ENCODE data around the gene GFAP. TPM values are rescaled to one million over a fixed set of nuclear protein-coding genes. Genes with fewer than 3 reads are reported as not detected.

Gene GFAP
- total RNA-seq, 2 donors from 2014 or later = 0.62 TPM; not detected in 1

GRCh38 chr17:44916781-44917241 lies 1.5 kb upstream of the GFAP start:
- TF ChIP-seq, protein P1, sequence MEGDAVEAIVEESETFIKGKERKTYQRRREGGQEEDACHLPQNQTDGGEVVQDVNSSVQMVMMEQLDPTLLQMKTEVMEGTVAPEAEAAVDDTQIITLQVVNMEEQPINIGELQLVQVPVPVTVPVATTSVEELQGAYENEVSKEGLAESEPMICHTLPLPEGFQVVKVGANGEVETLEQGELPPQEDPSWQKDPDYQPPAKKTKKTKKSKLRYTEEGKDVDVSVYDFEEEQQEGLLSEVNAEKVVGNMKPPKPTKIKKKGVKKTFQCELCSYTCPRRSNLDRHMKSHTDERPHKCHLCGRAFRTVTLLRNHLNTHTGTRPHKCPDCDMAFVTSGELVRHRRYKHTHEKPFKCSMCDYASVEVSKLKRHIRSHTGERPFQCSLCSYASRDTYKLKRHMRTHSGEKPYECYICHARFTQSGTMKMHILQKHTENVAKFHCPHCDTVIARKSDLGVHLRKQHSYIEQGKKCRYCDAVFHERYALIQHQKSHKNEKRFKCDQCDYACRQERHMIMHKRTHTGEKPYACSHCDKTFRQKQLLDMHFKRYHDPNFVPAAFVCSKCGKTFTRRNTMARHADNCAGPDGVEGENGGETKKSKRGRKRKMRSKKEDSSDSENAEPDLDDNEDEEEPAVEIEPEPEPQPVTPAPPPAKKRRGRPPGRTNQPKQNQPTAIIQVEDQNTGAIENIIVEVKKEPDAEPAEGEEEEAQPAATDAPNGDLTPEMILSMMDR (IDR thresholded peaks at IDR 0.05) = no peak
- TF ChIP-seq POLR2AphosphoS5 (IDR thresholded peaks at IDR 0.05) (peak; percentile 48), POLR2A (IDR thresholded peaks at IDR 0.05) (no peak)
- no peaks in the 10 kb centered on the region for H3K4me1 ChIP-seq (replicated peaks)
- no peaks in the 10 kb centered on the region for H3K36me3 ChIP-seq
- no peak overlapping the region for H3K4me3 ChIP-seq
- no peak overlapping the region for H3K27ac ChIP-seq
- no peaks in the 10 kb centered on the region for H3K9me3 ChIP-seq
- peaks cover 3% of the 10 kb centered on the region for H3K27me3 ChIP-seq (replicated peaks; ENCODE audit: insufficient read depth)
- WGBS = 30% methylated on average over 9 of the region's 10 CpGs
- intact Hi-C loops (cut with DNase I) = loop anchor here (5.0 kb wide), 1 partner anchor 200 kb away; no protein-coding TSS in a partner anchor
- DNase-seq (ENCODE audit: low spot score) = peak; percentile 70

DNA sequence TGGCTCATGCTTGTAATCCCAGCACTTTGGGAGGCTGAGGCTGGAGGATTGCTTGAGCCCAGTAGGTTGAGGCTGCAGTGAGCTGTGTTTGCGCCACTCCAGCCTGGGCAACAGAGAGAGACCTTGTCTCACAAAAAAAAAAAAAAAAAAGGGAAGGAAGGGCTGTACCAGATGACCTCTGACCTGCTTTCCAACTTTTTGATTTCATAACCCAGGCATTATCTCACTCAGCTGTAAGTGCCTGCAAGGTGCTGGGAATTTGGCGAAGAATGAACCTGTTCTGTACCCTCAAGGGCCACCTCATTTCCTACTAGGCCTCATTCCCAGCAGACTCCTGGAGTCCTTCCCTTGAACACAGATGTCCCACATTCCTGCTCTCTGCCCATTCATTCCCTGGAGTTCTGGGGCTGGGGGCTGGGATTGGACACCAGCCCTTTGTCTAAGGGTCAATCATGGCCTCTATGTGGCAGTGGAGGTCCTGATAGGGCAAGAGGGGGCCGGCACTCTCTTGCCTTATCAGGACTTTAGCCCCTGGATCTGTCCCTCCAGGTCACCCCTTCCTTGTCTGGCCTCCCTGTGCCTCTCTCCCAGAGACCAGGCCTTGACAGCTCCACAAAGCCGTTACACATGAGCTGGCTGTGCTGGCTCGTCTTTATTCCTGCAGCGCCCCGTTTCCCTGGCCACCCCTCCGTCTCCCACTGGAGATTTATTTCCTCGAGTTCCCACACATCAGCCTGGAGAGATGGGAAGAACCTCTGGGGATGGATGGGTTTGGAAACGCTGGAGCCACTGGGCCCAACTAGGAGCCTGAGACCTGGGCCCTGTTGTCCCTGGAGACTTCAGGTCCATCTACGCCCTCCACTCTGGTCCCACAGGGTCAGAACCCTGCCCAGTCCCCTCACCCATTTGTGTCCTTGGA lies 821 bp upstream of the GFAP start:
- TF ChIP-seq, protein P1 (IDR thresholded peaks at IDR 0.05) = no peak
- TF ChIP-seq POLR2A (IDR thresholded peaks at IDR 0.05) (no peak), POLR2AphosphoS5 (IDR thresholded peaks at IDR 0.05) (no peak)
- Histone ChIP-seq H3K4me3 (no peak overlapping the region), H3K36me3 (no peaks in the 10 kb centered on the region), H3K27me3 (replicated peaks; ENCODE audit: insufficient read depth) (peaks cover 3% of the 10 kb centered on the region), H3K27ac (no peak overlapping the region), H3K4me1 (replicated peaks) (peaks cover 3% of the 10 kb centered on the region), H3K9me3 (no peaks in the 10 kb centered on the region)
- intact Hi-C loops (cut with DNase I) = loop anchor here (5.0 kb wide), 1 partner anchor 201 kb away; no protein-coding TSS in a partner anchor
- 72% methylated on average over 11 of the region's 11 CpGs for WGBS
- DNase-seq (ENCODE audit: low spot score) = no peak

- H3K4me1 ChIP-seq (replicated peaks) = peaks cover 3% of the 10 kb centered on the region
- 82% methylated on average over 17 of the region's 19 CpGs for WGBS
- no peak for DNase-seq (ENCODE audit: low spot score)
- H3K36me3 ChIP-seq = no peaks in the 10 kb centered on the region
- intact Hi-C loops (cut with DNase I) = loop anchor here (5.0 kb wide), 1 partner anchor 203 kb away; no protein-coding TSS in a partner anchor
- TF ChIP-seq, protein P1 (IDR thresholded peaks at IDR 0.05) = no peak
- no peak for TF ChIP-seq POLR2AphosphoS5 (IDR thresholded peaks at IDR 0.05)
- TF ChIP-seq POLR2A (IDR thresholded peaks at IDR 0.05) = no peak
- H3K27me3 ChIP-seq (replicated peaks; ENCODE audit: insufficient read depth) = peaks cover 3% of the 10 kb centered on the region
- H3K9me3 ChIP-seq = no peaks in the 10 kb centered on the region
- no peak overlapping the region for H3K27ac ChIP-seq
- H3K4me3 ChIP-seq = no peak overlapping the region
Observed at GRCh38 chr17:44914698-44915271, 515 bp downstream of the GFAP start.

GRCh38 chr17:44914148-44914547 lies 1.2 kb downstream of the GFAP start:
- Histone ChIP-seq H3K4me1 (replicated peaks) (peaks cover 3% of the 10 kb centered on the region), H3K36me3 (no peaks in the 10 kb centered on the region), H3K27ac (no peak overlapping the region)

DNA sequence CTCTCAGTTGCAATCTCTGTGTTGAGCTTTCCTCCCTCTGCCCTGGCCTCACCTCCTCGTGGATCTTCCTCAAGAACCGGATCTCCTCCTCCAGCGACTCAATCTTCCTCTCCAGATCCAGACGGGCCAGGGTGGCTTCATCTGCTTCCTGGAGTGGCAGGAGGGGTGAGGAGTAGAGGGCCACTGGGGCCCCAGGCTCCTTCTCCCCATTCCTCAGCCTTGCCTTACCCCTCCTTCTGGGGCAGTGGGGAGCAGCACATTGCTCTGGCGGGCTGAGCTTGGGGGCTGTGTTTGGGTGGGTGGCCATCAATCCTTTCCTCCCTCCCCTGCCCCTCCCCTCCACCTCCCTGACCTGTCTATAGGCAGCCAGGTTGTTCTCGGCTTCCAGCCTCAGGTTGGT lies 1.6 kb downstream of the GFAP start:
- no peak overlapping the region for H3K27ac ChIP-seq
- TF ChIP-seq, protein P1 (IDR thresholded peaks at IDR 0.05) = no peak
- no peak for TF ChIP-seq POLR2AphosphoS5 (IDR thresholded peaks at IDR 0.05)
- DNase-seq (ENCODE audit: low spot score) = no peak
- H3K4me3 ChIP-seq = no peak overlapping the region
- intact Hi-C loops (cut with DNase I) = no loop called here
- H3K9me3 ChIP-seq = no peaks in the 10 kb centered on the region
- peaks cover 3% of the 10 kb centered on the region for H3K4me1 ChIP-seq (replicated peaks)
- H3K27me3 ChIP-seq (replicated peaks; ENCODE audit: insufficient read depth) = peaks cover 3% of the 10 kb centered on the region
- no peaks in the 10 kb centered on the region for H3K36me3 ChIP-seq
- 63% methylated on average over 6 of the region's 6 CpGs for WGBS

More at GRCh38 chr17:44914148-44914547, 1.2 kb downstream of the GFAP start:
- no peak for TF ChIP-seq POLR2A (IDR thresholded peaks at IDR 0.05)
- H3K9me3 ChIP-seq = no peaks in the 10 kb centered on the region
- H3K27me3 ChIP-seq (replicated peaks; ENCODE audit: insufficient read depth) = peaks cover 3% of the 10 kb centered on the region
- intact Hi-C loops (cut with DNase I) = no loop called here
- WGBS = 91% methylated on average over 4 of the region's 4 CpGs
- H3K4me3 ChIP-seq = no peak overlapping the region
- no peak for DNase-seq (ENCODE audit: low spot score)
